ENCODE data around the gene AJUBA.
A peak's percentile ranks its signal among the peaks of the same experiment; 100 is the strongest.

The AJUBA gene

DNA sequence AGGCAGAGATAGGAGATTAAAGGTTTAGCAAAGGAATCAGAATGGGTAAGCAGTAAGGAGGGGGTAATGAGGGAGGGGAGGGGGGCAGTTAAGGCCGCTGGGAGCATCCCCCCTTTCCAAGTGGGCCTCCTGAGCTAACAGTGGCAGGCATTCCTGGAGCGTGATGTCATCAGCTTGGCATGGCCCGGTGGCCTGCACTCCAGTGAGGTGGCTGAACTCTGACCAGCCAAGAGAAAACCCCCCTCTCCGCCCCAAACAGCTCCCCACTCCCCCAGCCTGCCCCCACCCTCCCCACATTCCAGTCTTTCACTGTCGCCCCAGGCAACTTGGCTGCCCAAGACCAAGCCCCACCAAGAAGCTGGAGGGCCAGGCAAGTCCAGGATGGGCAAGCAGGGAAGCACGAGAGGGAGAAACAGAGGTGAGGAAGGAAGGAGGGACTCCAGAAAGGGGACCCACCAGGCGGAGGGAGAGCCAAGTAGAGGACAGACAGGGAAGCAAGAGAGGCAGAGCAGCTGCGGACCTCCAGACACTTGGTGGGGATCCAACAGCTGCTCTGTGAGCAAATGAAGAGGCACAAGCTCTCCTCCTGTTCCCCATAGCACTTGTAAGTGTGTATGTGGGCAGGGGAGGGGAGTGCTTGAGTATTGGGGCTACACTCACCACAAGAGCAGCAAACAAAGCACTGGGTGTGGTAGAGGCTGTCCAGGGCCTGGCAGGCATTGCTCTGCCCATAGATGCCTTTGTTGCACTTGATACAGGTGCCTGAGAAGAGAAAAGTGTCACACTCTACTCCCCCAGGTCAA is 4.5 kb downstream of the AJUBA start:
- H3K27ac ChIP-seq (ENCODE audit: low read length, poor library complexity, severe bottlenecking), result peak overlapping the region; percentile 99
- H2AFZ ChIP-seq (ENCODE audit: low read depth, low read length), result no peak overlapping the region
- H4K8ac ChIP-seq (ENCODE audit: low read length), result peak overlapping the region; percentile 24
- H3K4ac ChIP-seq (ENCODE audit: low read depth in 1 of 2, low read length in 2 of 2), result peak overlapping the region; percentile 5 to 91
- peak overlapping the region; percentile 64 for H3K4me2 ChIP-seq (ENCODE audit: low read length, poor library complexity, severe bottlenecking)
- no peaks in the 10 kb centered on the region for H3K9me3 ChIP-seq (ENCODE audit: control insufficient read depth, low read length)
- peak overlapping the region in 1 of 2 experiments; percentile 76 for H3K14ac ChIP-seq (ENCODE audit: low read length in 2 of 2)
- H2BK5ac ChIP-seq (ENCODE audit: low read depth, low read length, poor library complexity, severe bottlenecking), result peak overlapping the region; percentile 88
- H3K4me3 ChIP-seq (ENCODE audit: insufficient read depth in 1 of 2, low read depth in 1 of 2, low read length in 2 of 2), result peak overlapping the region in 1 of 2 experiments; percentile 19
- H4K91ac ChIP-seq (ENCODE audit: low read length), result peak overlapping the region; percentile 48
- H2BK120ac ChIP-seq (ENCODE audit: low read depth, low read length), result peak overlapping the region; percentile 76
- peaks cover 9 to 31% of the 10 kb centered on the region in 2 experiments for H3K36me3 ChIP-seq (ENCODE audit: control insufficient read depth in 1 of 2, insufficient read depth in 2 of 2, low read depth in 1 of 2, low read length in 2 of 2)
- H3K79me1 ChIP-seq (replicated peaks; ENCODE audit: low read length, poor library complexity, severe bottlenecking), result peaks cover 7% of the 10 kb centered on the region
- peak overlapping the region; percentile 50 for H2BK15ac ChIP-seq (ENCODE audit: low read depth, poor library complexity, severe bottlenecking)
- DNase-seq, result peak; percentile 66
- H3K18ac ChIP-seq (ENCODE audit: low read depth in 1 of 2, low read length in 2 of 2), result peak overlapping the region; percentile 84 to 98
- 4% methylated on average over 7 of the region's 8 CpGs for WGBS
- H2AK5ac ChIP-seq (ENCODE audit: low read length, severe bottlenecking), result peak overlapping the region; percentile 99
- peak overlapping the region; percentile 6 to 26 for H2BK12ac ChIP-seq (ENCODE audit: low read length in 2 of 2)
- H3K4me1 ChIP-seq (ENCODE audit: control insufficient read depth, insufficient read depth, low read depth, low read length), result peaks cover 33% of the 10 kb centered on the region
- H3K9ac ChIP-seq (ENCODE audit: low read length), result peak overlapping the region; percentile 29
- H3K23ac ChIP-seq (ENCODE audit: low read length in 2 of 2), result peak overlapping the region in 1 of 2 experiments; percentile 61
- no peaks in the 10 kb centered on the region for H3K27me3 ChIP-seq (ENCODE audit: control insufficient read depth in 1 of 2, insufficient read depth in 1 of 2, low read length in 2 of 2)

DNA sequence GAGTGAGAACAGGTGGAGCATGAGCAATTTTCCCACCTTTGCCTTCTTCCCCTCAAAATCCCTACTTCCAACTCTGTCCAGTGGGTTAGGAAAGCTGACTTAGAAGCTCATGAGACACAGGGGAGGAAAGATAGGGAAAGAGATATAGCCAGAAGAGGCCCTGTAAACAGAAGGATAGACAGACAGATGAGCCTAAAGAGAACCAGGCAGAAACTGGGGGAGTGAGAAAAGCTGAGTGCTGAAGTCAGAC is 5.0 kb downstream of the AJUBA start:
- H3K23ac ChIP-seq (ENCODE audit: low read length in 2 of 2), result no peak overlapping the region
- peak overlapping the region; percentile 64 for H3K4me2 ChIP-seq (ENCODE audit: low read length, poor library complexity, severe bottlenecking)
- no peak overlapping the region for H2BK15ac ChIP-seq (ENCODE audit: low read depth, poor library complexity, severe bottlenecking)
- H4K91ac ChIP-seq (ENCODE audit: low read length), result peak overlapping the region; percentile 48
- H2AK5ac ChIP-seq (ENCODE audit: low read length, severe bottlenecking), result peak overlapping the region; percentile 99
- H3K36me3 ChIP-seq (ENCODE audit: control insufficient read depth in 1 of 2, insufficient read depth in 2 of 2, low read depth in 1 of 2, low read length in 2 of 2), result peaks cover 9 to 36% of the 10 kb centered on the region in 2 experiments
- peak overlapping the region; percentile 46 to 82 for H3K18ac ChIP-seq (ENCODE audit: low read depth in 1 of 2, low read length in 2 of 2)
- H3K9ac ChIP-seq (ENCODE audit: low read length), result peak overlapping the region; percentile 25
- peak overlapping the region; percentile 59 to 97 for H2BK12ac ChIP-seq (ENCODE audit: low read length in 2 of 2)
- DNase-seq, result no peak
- peak overlapping the region; percentile 99 for H3K27ac ChIP-seq (ENCODE audit: low read length, poor library complexity, severe bottlenecking)
- H3K4ac ChIP-seq (ENCODE audit: low read depth in 1 of 2, low read length in 2 of 2), result peak overlapping the region; percentile 20 to 84
- peaks cover 12% of the 10 kb centered on the region for H3K79me1 ChIP-seq (replicated peaks; ENCODE audit: low read length, poor library complexity, severe bottlenecking)
- H3K14ac ChIP-seq (ENCODE audit: low read length in 2 of 2), result no peak overlapping the region
- peak overlapping the region; percentile 8 for H4K8ac ChIP-seq (ENCODE audit: low read length)
- no peak overlapping the region for H2AFZ ChIP-seq (ENCODE audit: low read depth, low read length)
- peak overlapping the region; percentile 88 for H2BK5ac ChIP-seq (ENCODE audit: low read depth, low read length, poor library complexity, severe bottlenecking)
- no peaks in the 10 kb centered on the region for H3K9me3 ChIP-seq (ENCODE audit: control insufficient read depth, low read length)
- peak overlapping the region; percentile 96 for H2BK120ac ChIP-seq (ENCODE audit: low read depth, low read length)
- H3K4me3 ChIP-seq (ENCODE audit: insufficient read depth in 1 of 2, low read depth in 1 of 2, low read length in 2 of 2), result no peak overlapping the region
- peaks cover 33% of the 10 kb centered on the region for H3K4me1 ChIP-seq (ENCODE audit: control insufficient read depth, insufficient read depth, low read depth, low read length)
- H3K27me3 ChIP-seq (ENCODE audit: control insufficient read depth in 1 of 2, insufficient read depth in 1 of 2, low read length in 2 of 2), result no peaks in the 10 kb centered on the region

DNA sequence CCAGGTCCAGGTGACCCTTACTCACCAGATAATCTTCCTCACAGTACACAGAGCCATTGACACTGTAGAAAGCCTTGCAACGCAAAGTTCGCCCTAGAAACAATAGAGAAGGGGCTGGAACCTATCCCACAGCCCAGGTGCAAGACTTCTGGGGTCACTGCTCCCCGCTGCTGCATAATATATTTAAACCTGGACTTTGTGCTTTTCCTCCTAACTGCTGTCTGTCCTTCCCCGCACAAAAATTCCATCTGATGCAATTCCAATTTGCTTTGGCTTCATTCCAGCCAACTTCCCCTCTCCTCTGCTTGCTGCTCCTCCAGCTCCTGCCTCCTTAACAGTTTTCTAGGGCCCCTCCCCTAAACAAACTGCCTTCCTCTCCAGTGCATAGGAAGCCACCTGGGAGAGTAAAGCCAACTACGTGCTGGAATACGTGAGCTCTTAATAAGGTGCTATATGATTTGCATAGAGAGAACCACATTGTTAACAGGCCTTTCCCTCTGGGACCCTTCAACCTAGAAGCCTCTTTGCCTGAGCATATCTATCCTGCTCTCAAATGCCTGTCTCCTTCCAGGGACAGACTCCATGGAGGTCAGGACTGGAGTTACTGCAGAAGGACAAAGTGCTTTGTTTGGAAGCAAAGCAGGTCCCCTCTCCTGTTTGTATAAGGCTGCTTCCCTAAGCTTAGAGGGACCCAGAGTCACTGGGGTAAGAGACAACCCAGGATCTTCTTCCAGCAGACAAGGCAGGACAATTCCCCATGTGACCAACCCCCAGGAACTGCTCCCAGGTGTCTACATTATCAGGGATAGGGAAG is 5.5 kb downstream of the AJUBA start:
- Histone ChIP-seq H4K91ac (ENCODE audit: low read length) (peak overlapping the region; percentile 48), H3K23ac (ENCODE audit: low read length in 2 of 2) (no peak overlapping the region), H2AFZ (ENCODE audit: low read depth, low read length) (no peak overlapping the region), H2BK5ac (ENCODE audit: low read depth, low read length, poor library complexity, severe bottlenecking) (peak overlapping the region; percentile 88), H2AK5ac (ENCODE audit: low read length, severe bottlenecking) (peak overlapping the region; percentile 99), H3K4me2 (ENCODE audit: low read length, poor library complexity, severe bottlenecking) (peak overlapping the region; percentile 64), H3K79me1 (replicated peaks; ENCODE audit: low read length, poor library complexity, severe bottlenecking) (peaks cover 13% of the 10 kb centered on the region), H3K18ac (ENCODE audit: low read depth in 1 of 2, low read length in 2 of 2) (peak overlapping the region; percentile 46 to 82), H2BK120ac (ENCODE audit: low read depth, low read length) (peak overlapping the region; percentile 96), H4K8ac (ENCODE audit: low read length) (peak overlapping the region; percentile 8), H3K9me3 (ENCODE audit: control insufficient read depth, low read length) (no peaks in the 10 kb centered on the region), H3K36me3 (ENCODE audit: control insufficient read depth in 1 of 2, insufficient read depth in 2 of 2, low read depth in 1 of 2, low read length in 2 of 2) (peaks cover 9 to 40% of the 10 kb centered on the region in 2 experiments), H3K14ac (ENCODE audit: low read length in 2 of 2) (no peak overlapping the region), H3K4ac (ENCODE audit: low read depth in 1 of 2, low read length in 2 of 2) (peak overlapping the region; percentile 40 to 84), H3K4me1 (ENCODE audit: control insufficient read depth, insufficient read depth, low read depth, low read length) (peaks cover 33% of the 10 kb centered on the region), H2BK12ac (ENCODE audit: low read length in 2 of 2) (peak overlapping the region; percentile 59 to 97), H3K27me3 (ENCODE audit: control insufficient read depth in 1 of 2, insufficient read depth in 1 of 2, low read length in 2 of 2) (no peaks in the 10 kb centered on the region), H3K4me3 (ENCODE audit: insufficient read depth in 1 of 2, low read depth in 1 of 2, low read length in 2 of 2) (no peak overlapping the region), H3K27ac (ENCODE audit: low read length, poor library complexity, severe bottlenecking) (peak overlapping the region; percentile 99), H3K9ac (ENCODE audit: low read length) (peak overlapping the region; percentile 25), H2BK15ac (ENCODE audit: low read depth, poor library complexity, severe bottlenecking) (peak overlapping the region; percentile 77)
- peak; percentile 64 for DNase-seq
- WGBS, result 59% methylated on average over 4 of the region's 6 CpGs

All from mesenchymal stem cell (in vitro differentiated cells and primary cell).